Esophagus muscularis mucosa (tissue), 3 donors: ENCODE data around the gene S100G.

ENCODE experiments used
- CTCF ChIP-seq, 3 experiments: fragments of 200-600 bp in 2 of 3; fragments of 450-650 bp in 1 of 3; sonication (generic) in 2 of 3; IDR thresholded peaks; one replicate each; pipeline ENCODE4 v1.5.1; 2017 to 2019; ENCODE audit warnings: antibody characterized with exemption in 3 of 3, mild to moderate bottlenecking in 2 of 3, moderate library complexity in 1 of 3
- EP300 ChIP-seq: sonication (generic); formaldehyde crosslinking; IDR thresholded peaks from one replicate; pipeline ENCODE4 v1.6.1; 2017; ENCODE audit warnings: antibody characterized with exemption

DNA sequence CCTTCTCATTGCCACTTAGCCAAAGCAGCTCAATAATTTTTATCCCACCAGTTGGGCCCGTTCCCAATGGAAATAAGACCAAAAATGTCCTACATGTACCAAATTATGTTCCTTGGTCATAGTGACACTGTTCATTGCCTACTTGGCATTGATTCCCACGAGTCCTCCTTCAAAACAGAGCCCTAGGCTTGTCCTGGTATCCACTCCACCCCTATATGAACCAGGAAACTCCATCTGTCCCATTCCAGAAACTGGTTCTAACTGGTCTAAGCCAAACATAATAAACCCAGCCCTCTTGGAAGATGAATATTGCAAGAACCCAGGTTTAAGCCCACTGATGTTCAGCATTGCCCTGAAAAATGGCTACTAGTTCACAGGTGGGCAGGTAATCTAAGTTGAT is 30.9 kb upstream of the S100G start:
- TF ChIP-seq CTCF (IDR thresholded peaks at IDR 0.05) (no peak), EP300 (no peak)
